ENCODE data around the gene RAD21L1.
"Not testable (repeated sequence)": the region's sequence is repeated elsewhere in the genome, so short reads cannot be mapped to it uniquely, and the experiment has no call there.

The RAD21L1 gene

GRCh38 chr20:1232286-1233111, 6.7 kb downstream of the RAD21L1 start:
- Histone ChIP-seq H3K36me3 (ENCODE audit: insufficient read depth, insufficient read length, low read length) (no peaks in the 10 kb centered on the region), H3K9me3 (ENCODE audit: insufficient read depth, low read length) (no peaks in the 10 kb centered on the region), H3K4me1 (ENCODE audit: insufficient read depth, insufficient read length) (no peaks in the 10 kb centered on the region), H3K4me3 (ENCODE audit: insufficient read length, low read depth) (no peak overlapping the region), H3K27me3 (ENCODE audit: insufficient read depth, insufficient read length) (peaks cover 16% of the 10 kb centered on the region), H3K9ac (ENCODE audit: insufficient read length, low read depth) (no peak overlapping the region)
- TF ChIP-seq SUZ12 (IDR thresholded peaks at IDR 0.05; ENCODE audit: extremely low read depth, insufficient read depth, insufficient read length) (no peak), YY1 (IDR thresholded peaks at IDR 0.05; ENCODE audit: insufficient read depth, insufficient read length) (no peak), ZNF274 (IDR thresholded peaks at IDR 0.05; ENCODE audit: low read depth, low read length) (no peak)
- no peak for DNase-seq (ENCODE audit: low read depth, low spot score)

GRCh38 chr20:1240549-1240948, 14.7 kb downstream of the RAD21L1 start:
- DNase-seq (ENCODE audit: low read depth, low spot score) = no peak
- Histone ChIP-seq H3K4me1 (ENCODE audit: insufficient read depth, insufficient read length) (no peaks in the 10 kb centered on the region), H3K4me3 (ENCODE audit: insufficient read length, low read depth) (no peak overlapping the region), H3K9ac (ENCODE audit: insufficient read length, low read depth) (no peak overlapping the region), H3K36me3 (ENCODE audit: insufficient read depth, insufficient read length, low read length) (no peaks in the 10 kb centered on the region), H3K27me3 (ENCODE audit: insufficient read depth, insufficient read length) (no peaks in the 10 kb centered on the region), H3K9me3 (ENCODE audit: insufficient read depth, low read length) (no peaks in the 10 kb centered on the region)
- TF ChIP-seq SUZ12 (IDR thresholded peaks at IDR 0.05; ENCODE audit: extremely low read depth, insufficient read depth, insufficient read length) = no peak
- no peak for TF ChIP-seq ZNF274 (IDR thresholded peaks at IDR 0.05; ENCODE audit: low read depth, low read length)
- no peak for TF ChIP-seq YY1 (IDR thresholded peaks at IDR 0.05; ENCODE audit: insufficient read depth, insufficient read length)

GRCh38 chr20:1241456-1241855, 15.6 kb downstream of the RAD21L1 start:
- DNase-seq (ENCODE audit: low read depth, low spot score) = no peak
- no peaks in the 10 kb centered on the region for H3K4me1 ChIP-seq (ENCODE audit: insufficient read depth, insufficient read length)
- H3K9ac ChIP-seq (ENCODE audit: insufficient read length, low read depth) = no peak overlapping the region
- H3K4me3 ChIP-seq (ENCODE audit: insufficient read length, low read depth) = no peak overlapping the region
- TF ChIP-seq YY1 (IDR thresholded peaks at IDR 0.05; ENCODE audit: insufficient read depth, insufficient read length) = no peak
- no peaks in the 10 kb centered on the region for H3K27me3 ChIP-seq (ENCODE audit: insufficient read depth, insufficient read length)
- no peaks in the 10 kb centered on the region for H3K36me3 ChIP-seq (ENCODE audit: insufficient read depth, insufficient read length, low read length)
- no peaks in the 10 kb centered on the region for H3K9me3 ChIP-seq (ENCODE audit: insufficient read depth, low read length)

GRCh38 chr20:1242099-1242498, 16.3 kb downstream of the RAD21L1 start:
- no peaks in the 10 kb centered on the region for H3K36me3 ChIP-seq (ENCODE audit: insufficient read depth, insufficient read length, low read length)
- H3K9me3 ChIP-seq (ENCODE audit: insufficient read depth, low read length) = no peaks in the 10 kb centered on the region
- no peak overlapping the region for H3K4me3 ChIP-seq (ENCODE audit: insufficient read length, low read depth)
- no peak overlapping the region for H3K9ac ChIP-seq (ENCODE audit: insufficient read length, low read depth)
- DNase-seq (ENCODE audit: low read depth, low spot score) = no peak
- H3K27me3 ChIP-seq (ENCODE audit: insufficient read depth, insufficient read length) = no peaks in the 10 kb centered on the region
- TF ChIP-seq YY1 (IDR thresholded peaks at IDR 0.05; ENCODE audit: insufficient read depth, insufficient read length) (no peak), ZNF274 (IDR thresholded peaks at IDR 0.05; ENCODE audit: low read depth, low read length) (no peak), SUZ12 (IDR thresholded peaks at IDR 0.05; ENCODE audit: extremely low read depth, insufficient read depth, insufficient read length) (no peak)
- no peaks in the 10 kb centered on the region for H3K4me1 ChIP-seq (ENCODE audit: insufficient read depth, insufficient read length)

GRCh38 chr20:1242530-1242929, 16.7 kb downstream of the RAD21L1 start:
- no peaks in the 10 kb centered on the region for H3K9me3 ChIP-seq (ENCODE audit: insufficient read depth, low read length)
- no peaks in the 10 kb centered on the region for H3K36me3 ChIP-seq (ENCODE audit: insufficient read depth, insufficient read length, low read length)
- H3K4me3 ChIP-seq (ENCODE audit: insufficient read length, low read depth) = no peak overlapping the region
- TF ChIP-seq YY1 (IDR thresholded peaks at IDR 0.05; ENCODE audit: insufficient read depth, insufficient read length) (no peak), ZNF274 (IDR thresholded peaks at IDR 0.05; ENCODE audit: low read depth, low read length) (no peak), SUZ12 (IDR thresholded peaks at IDR 0.05; ENCODE audit: extremely low read depth, insufficient read depth, insufficient read length) (no peak)
- H3K27me3 ChIP-seq (ENCODE audit: insufficient read depth, insufficient read length) = no peaks in the 10 kb centered on the region
- DNase-seq (ENCODE audit: low read depth, low spot score) = no peak
- H3K4me1 ChIP-seq (ENCODE audit: insufficient read depth, insufficient read length) = no peaks in the 10 kb centered on the region
- H3K9ac ChIP-seq (ENCODE audit: insufficient read length, low read depth) = no peak overlapping the region

- TF ChIP-seq YY1 (IDR thresholded peaks at IDR 0.05; ENCODE audit: insufficient read depth, insufficient read length) (no peak), ZNF274 (IDR thresholded peaks at IDR 0.05; ENCODE audit: low read depth, low read length) (no peak)
- Histone ChIP-seq H3K9ac (ENCODE audit: insufficient read length, low read depth) (no peak overlapping the region), H3K4me3 (ENCODE audit: insufficient read length, low read depth) (no peak overlapping the region), H3K4me1 (ENCODE audit: insufficient read depth, insufficient read length) (no peaks in the 10 kb centered on the region), H3K9me3 (ENCODE audit: insufficient read depth, low read length) (no peaks in the 10 kb centered on the region), H3K36me3 (ENCODE audit: insufficient read depth, insufficient read length, low read length) (no peaks in the 10 kb centered on the region), H3K27me3 (ENCODE audit: insufficient read depth, insufficient read length) (no peaks in the 10 kb centered on the region)
- DNase-seq (ENCODE audit: low read depth, low spot score) = no peak
These were observed 19.7 kb downstream of the RAD21L1 start for GRCh38 chr20:1245578-1245977.

GRCh38 chr20:1247689-1248088, 21.8 kb downstream of the RAD21L1 start:
- Histone ChIP-seq H3K4me3 (ENCODE audit: insufficient read length, low read depth) (no peak overlapping the region), H3K9ac (ENCODE audit: insufficient read length, low read depth) (no peak overlapping the region), H3K36me3 (ENCODE audit: insufficient read depth, insufficient read length, low read length) (no peaks in the 10 kb centered on the region), H3K9me3 (ENCODE audit: insufficient read depth, low read length) (no peaks in the 10 kb centered on the region), H3K4me1 (ENCODE audit: insufficient read depth, insufficient read length) (no peaks in the 10 kb centered on the region), H3K27me3 (ENCODE audit: insufficient read depth, insufficient read length) (no peaks in the 10 kb centered on the region)
- no peak for DNase-seq (ENCODE audit: low read depth, low spot score)
- no peak for TF ChIP-seq ZNF274 (IDR thresholded peaks at IDR 0.05; ENCODE audit: low read depth, low read length)
- no peak for TF ChIP-seq SUZ12 (IDR thresholded peaks at IDR 0.05; ENCODE audit: extremely low read depth, insufficient read depth, insufficient read length)
- TF ChIP-seq YY1 (IDR thresholded peaks at IDR 0.05; ENCODE audit: insufficient read depth, insufficient read length) = no peak

GRCh38 chr20:1250282-1250681, 24.4 kb downstream of the RAD21L1 start:
- DNase-seq (ENCODE audit: low read depth, low spot score); H3K9me3 ChIP-seq (ENCODE audit: insufficient read depth, low read length); H3K9ac ChIP-seq (ENCODE audit: insufficient read length, low read depth); H3K36me3 ChIP-seq (ENCODE audit: insufficient read depth, insufficient read length, low read length); H3K4me3 ChIP-seq (ENCODE audit: insufficient read length, low read depth); H3K27me3 ChIP-seq (ENCODE audit: insufficient read depth, insufficient read length); H3K4me1 ChIP-seq (ENCODE audit: insufficient read depth, insufficient read length): not testable (repeated sequence)

All from NT2/D1 (cell line).